WTC11 (cell line): Measurements from ENCODE around the gene DAND5. TPM values are rescaled to one million over a fixed set of nuclear protein-coding genes. Genes with fewer than 3 reads are reported as not detected.

Experiments
- ELF4 ChIP-seq: sonication (generic); formaldehyde crosslinking; IDR thresholded peaks from 2 replicates; pipeline ENCODE4 v1.8.1; 2022; ENCODE audit warnings: low read depth, mild to moderate bottlenecking, moderate library complexity, missing genetic modification reagents
- ESRRA ChIP-seq: sonication (generic); formaldehyde crosslinking; IDR thresholded peaks from 2 replicates; pipeline ENCODE4 v1.8.1; 2022; ENCODE audit warnings: mild to moderate bottlenecking, missing genetic modification reagents, borderline replicate concordance
- FOXJ3 ChIP-seq: sonication (generic); formaldehyde crosslinking; IDR thresholded peaks from 2 replicates; pipeline ENCODE4 v1.9.0; 2021; ENCODE audit warnings: missing genetic modification reagents, mild to moderate bottlenecking, borderline replicate concordance
- FOXP1 ChIP-seq: sonication (generic); formaldehyde crosslinking; IDR thresholded peaks from 2 replicates; pipeline ENCODE4 v1.8.0; 2022; ENCODE audit warnings: missing genetic modification reagents, mild to moderate bottlenecking, moderate library complexity, borderline replicate concordance
- GABPB1 ChIP-seq: sonication (generic); formaldehyde crosslinking; IDR thresholded peaks from 2 replicates; pipeline ENCODE4 v1.8.1; 2023; ENCODE audit warnings: mild to moderate bottlenecking, missing genetic modification reagents
- GRHL2 ChIP-seq: fragments of 250-450 bp; sonication (Bioruptor Pico); IDR thresholded peaks from 2 replicates; pipeline ENCODE4 v1.8.0; 2022; ENCODE audit warnings: mild to moderate bottlenecking, moderate library complexity; ENCODE audit not compliant: insufficient replicate concordance, severe bottlenecking
- MYBL2 ChIP-seq: sonication (generic); formaldehyde crosslinking; IDR thresholded peaks from 2 replicates; pipeline ENCODE4 v1.8.1; 2023; ENCODE audit warnings: mild to moderate bottlenecking, moderate library complexity, missing genetic modification reagents
- RELA ChIP-seq: sonication (generic); formaldehyde crosslinking; IDR thresholded peaks from 2 replicates; pipeline ENCODE4 v1.8.1; 2022; ENCODE audit warnings: missing genetic modification reagents, mild to moderate bottlenecking, borderline replicate concordance
- SP1 ChIP-seq: sonication (generic); formaldehyde crosslinking; conservative IDR thresholded peaks from 2 replicates; pipeline ENCODE4 v1.8.1; 2022; ENCODE audit warnings: missing genetic modification reagents
- ZNF219 ChIP-seq: sonication (generic); formaldehyde crosslinking; IDR thresholded peaks from 2 replicates; pipeline ENCODE4 v1.8.0; 2023; ENCODE audit warnings: missing genetic modification reagents, mild to moderate bottlenecking, borderline replicate concordance
- ZNF263 ChIP-seq: sonication (generic); formaldehyde crosslinking; IDR thresholded peaks from 2 replicates; pipeline ENCODE4 v1.8.1; 2022; ENCODE audit warnings: low read depth, mild to moderate bottlenecking, moderate library complexity, missing genetic modification reagents
- ZNF423 ChIP-seq: fragments of 250-450 bp; sonication (Bioruptor Pico); IDR thresholded peaks from 2 replicates; pipeline ENCODE4 v2.1.2; 2022; ENCODE audit warnings: mild to moderate bottlenecking, moderate library complexity
- total RNA-seq: library from RNA; stranded (reverse); gene quantifications from 3 replicates; pipeline ENCODE4 v1.2.3, GENCODE V29; 2021
- TF ChIP-seq, protein P1 (sequence below): sonication (generic); formaldehyde crosslinking; IDR thresholded peaks from 2 replicates; pipeline ENCODE4 v1.8.0; 2022; ENCODE audit warnings: mild to moderate bottlenecking, missing genetic modification reagents
- TF ChIP-seq, protein P2 (sequence below): fragments of 250-450 bp; sonication (Bioruptor Pico); IDR thresholded peaks from 2 replicates; pipeline ENCODE4 v1.9.0; 2021; ENCODE audit warnings: mild to moderate bottlenecking
- TF ChIP-seq, protein P3 (sequence below): fragments of 250-450 bp; sonication (Bioruptor Pico); IDR thresholded peaks from 2 replicates; pipeline ENCODE4 v1.9.0; 2021; ENCODE audit warnings: mild to moderate bottlenecking, borderline replicate concordance
- TF ChIP-seq, protein P4 (sequence below): sonication (generic); formaldehyde crosslinking; IDR thresholded peaks from 2 replicates; pipeline ENCODE4 v1.8.1; 2023; ENCODE audit warnings: mild to moderate bottlenecking, missing genetic modification reagents, moderate library complexity
- TF ChIP-seq, protein P5 (sequence below): sonication (generic); formaldehyde crosslinking; IDR thresholded peaks from 2 replicates; pipeline ENCODE4 v1.8.1; 2022; ENCODE audit warnings: low read depth, mild to moderate bottlenecking, moderate library complexity, missing genetic modification reagents, borderline replicate concordance
- TF ChIP-seq, protein P6 (sequence below): fragments of 250-450 bp; sonication (Bioruptor Pico); conservative IDR thresholded peaks from 2 replicates; pipeline ENCODE4 v1.9.0; 2021; ENCODE audit warnings: mild to moderate bottlenecking
- TF ChIP-seq, protein P7 (sequence below): sonication (generic); formaldehyde crosslinking; IDR thresholded peaks from 2 replicates; pipeline ENCODE4 v1.8.0; 2022; ENCODE audit warnings: mild to moderate bottlenecking, missing genetic modification reagents
- TF ChIP-seq, protein P8 (sequence below): fragments of 250-450 bp; sonication (Bioruptor Pico); IDR thresholded peaks from 2 replicates; pipeline ENCODE4 v1.9.0; 2021; ENCODE audit warnings: moderate library complexity, mild to moderate bottlenecking, inconsistent platforms, borderline replicate concordance
- TF ChIP-seq, protein P9 (sequence below): fragments of 250-450 bp; sonication (Bioruptor Pico); IDR thresholded peaks from 2 replicates; pipeline ENCODE4 v1.9.0; 2021; ENCODE audit warnings: mild to moderate bottlenecking

DAND5 gene
- total RNA-seq, 1 experiment from 2014 or later = 0.22 TPM

DNA sequence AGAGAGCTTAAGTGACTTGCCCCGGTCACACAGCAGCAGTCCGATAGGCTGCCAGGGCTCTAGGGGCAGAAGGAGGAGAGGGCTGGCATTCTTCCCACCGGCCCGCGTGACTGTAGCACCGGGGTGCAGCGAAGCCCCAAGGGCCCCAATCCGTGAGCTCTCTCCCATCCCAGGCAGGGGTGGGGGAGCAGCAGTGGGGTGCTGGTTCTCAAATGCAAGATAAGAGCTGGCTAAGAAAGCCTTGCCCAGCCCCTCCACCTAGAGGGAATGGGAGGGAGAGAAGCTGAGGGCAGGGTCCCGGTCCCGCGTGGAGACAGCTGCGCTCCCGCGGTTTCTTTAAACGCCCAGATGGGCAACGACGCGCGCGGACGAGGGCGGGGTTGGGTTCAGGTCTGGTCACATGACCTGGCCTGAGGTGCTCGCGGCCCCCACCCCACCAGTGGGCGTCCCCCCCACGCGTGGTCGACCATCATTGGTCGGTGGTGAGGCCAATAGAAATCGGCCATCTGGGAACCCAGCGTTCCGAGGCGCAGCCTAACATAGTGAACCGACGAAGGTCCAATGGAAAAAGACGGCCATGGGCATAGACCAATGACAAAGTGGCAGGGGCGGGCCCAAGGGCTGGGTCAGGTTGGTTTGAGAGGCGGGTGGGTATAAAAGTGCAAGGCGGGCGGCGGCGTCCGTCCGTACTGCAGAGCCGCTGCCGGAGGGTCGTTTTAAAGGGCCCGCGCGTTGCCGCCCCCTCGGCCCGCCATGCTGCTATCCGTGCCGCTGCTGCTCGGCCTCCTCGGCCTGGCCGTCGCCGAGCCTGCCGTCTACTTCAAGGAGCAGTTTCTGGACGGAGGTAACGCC is 31.2 kb upstream of the DAND5 start, which contains the start of gene CALR (continued):
- TF ChIP-seq ZNF263 (CRISPR knock-in tag) (no peak), ELF4 (CRISPR knock-in tag) (no peak), SP1 (CRISPR knock-in tag) (peak; percentile 90), FOXP1 (CRISPR knock-in tag) (no peak), ZNF423 (CRISPR knock-in tag) (no peak; the same call in 1 of the 2 replicates), ESRRA (CRISPR knock-in tag) (no peak), FOXJ3 (CRISPR knock-in tag) (no peak), GRHL2 (CRISPR knock-in tag) (no peak), ZNF219 (0 out of 2 replicates have a peak, but pooled peaks have one; percentile 9), MYBL2 (0 out of 2 replicates have a peak, but pooled peaks have one; percentile 12), GABPB1 (CRISPR knock-in tag) (peak; percentile 62), RELA (CRISPR knock-in tag) (peak; percentile 19; the same call in 1 of the 2 replicates)
- TF ChIP-seq, protein P1, sequence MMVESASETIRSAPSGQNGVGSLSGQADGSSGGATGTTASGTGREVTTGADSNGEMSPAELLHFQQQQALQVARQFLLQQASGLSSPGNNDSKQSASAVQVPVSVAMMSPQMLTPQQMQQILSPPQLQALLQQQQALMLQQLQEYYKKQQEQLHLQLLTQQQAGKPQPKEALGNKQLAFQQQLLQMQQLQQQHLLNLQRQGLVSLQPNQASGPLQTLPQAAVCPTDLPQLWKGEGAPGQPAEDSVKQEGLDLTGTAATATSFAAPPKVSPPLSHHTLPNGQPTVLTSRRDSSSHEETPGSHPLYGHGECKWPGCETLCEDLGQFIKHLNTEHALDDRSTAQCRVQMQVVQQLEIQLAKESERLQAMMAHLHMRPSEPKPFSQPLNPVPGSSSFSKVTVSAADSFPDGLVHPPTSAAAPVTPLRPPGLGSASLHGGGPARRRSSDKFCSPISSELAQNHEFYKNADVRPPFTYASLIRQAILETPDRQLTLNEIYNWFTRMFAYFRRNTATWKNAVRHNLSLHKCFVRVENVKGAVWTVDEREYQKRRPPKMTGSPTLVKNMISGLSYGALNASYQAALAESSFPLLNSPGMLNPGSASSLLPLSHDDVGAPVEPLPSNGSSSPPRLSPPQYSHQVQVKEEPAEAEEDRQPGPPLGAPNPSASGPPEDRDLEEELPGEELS (CRISPR knock-in tag) = no peak
- TF ChIP-seq, protein P2, sequence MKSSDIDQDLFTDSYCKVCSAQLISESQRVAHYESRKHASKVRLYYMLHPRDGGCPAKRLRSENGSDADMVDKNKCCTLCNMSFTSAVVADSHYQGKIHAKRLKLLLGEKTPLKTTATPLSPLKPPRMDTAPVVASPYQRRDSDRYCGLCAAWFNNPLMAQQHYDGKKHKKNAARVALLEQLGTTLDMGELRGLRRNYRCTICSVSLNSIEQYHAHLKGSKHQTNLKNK = no peak
- TF ChIP-seq, protein P3, sequence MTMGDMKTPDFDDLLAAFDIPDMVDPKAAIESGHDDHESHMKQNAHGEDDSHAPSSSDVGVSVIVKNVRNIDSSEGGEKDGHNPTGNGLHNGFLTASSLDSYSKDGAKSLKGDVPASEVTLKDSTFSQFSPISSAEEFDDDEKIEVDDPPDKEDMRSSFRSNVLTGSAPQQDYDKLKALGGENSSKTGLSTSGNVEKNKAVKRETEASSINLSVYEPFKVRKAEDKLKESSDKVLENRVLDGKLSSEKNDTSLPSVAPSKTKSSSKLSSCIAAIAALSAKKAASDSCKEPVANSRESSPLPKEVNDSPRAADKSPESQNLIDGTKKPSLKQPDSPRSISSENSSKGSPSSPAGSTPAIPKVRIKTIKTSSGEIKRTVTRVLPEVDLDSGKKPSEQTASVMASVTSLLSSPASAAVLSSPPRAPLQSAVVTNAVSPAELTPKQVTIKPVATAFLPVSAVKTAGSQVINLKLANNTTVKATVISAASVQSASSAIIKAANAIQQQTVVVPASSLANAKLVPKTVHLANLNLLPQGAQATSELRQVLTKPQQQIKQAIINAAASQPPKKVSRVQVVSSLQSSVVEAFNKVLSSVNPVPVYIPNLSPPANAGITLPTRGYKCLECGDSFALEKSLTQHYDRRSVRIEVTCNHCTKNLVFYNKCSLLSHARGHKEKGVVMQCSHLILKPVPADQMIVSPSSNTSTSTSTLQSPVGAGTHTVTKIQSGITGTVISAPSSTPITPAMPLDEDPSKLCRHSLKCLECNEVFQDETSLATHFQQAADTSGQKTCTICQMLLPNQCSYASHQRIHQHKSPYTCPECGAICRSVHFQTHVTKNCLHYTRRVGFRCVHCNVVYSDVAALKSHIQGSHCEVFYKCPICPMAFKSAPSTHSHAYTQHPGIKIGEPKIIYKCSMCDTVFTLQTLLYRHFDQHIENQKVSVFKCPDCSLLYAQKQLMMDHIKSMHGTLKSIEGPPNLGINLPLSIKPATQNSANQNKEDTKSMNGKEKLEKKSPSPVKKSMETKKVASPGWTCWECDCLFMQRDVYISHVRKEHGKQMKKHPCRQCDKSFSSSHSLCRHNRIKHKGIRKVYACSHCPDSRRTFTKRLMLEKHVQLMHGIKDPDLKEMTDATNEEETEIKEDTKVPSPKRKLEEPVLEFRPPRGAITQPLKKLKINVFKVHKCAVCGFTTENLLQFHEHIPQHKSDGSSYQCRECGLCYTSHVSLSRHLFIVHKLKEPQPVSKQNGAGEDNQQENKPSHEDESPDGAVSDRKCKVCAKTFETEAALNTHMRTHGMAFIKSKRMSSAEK (CRISPR knock-in tag) = no peak
- TF ChIP-seq, protein P4, sequence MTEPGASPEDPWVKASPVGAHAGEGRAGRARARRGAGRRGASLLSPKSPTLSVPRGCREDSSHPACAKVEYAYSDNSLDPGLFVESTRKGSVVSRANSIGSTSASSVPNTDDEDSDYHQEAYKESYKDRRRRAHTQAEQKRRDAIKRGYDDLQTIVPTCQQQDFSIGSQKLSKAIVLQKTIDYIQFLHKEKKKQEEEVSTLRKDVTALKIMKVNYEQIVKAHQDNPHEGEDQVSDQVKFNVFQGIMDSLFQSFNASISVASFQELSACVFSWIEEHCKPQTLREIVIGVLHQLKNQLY (CRISPR knock-in tag) = no peak
- TF ChIP-seq, protein P5, sequence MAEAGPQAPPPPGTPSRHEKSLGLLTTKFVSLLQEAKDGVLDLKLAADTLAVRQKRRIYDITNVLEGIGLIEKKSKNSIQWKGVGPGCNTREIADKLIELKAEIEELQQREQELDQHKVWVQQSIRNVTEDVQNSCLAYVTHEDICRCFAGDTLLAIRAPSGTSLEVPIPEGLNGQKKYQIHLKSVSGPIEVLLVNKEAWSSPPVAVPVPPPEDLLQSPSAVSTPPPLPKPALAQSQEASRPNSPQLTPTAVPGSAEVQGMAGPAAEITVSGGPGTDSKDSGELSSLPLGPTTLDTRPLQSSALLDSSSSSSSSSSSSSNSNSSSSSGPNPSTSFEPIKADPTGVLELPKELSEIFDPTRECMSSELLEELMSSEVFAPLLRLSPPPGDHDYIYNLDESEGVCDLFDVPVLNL (CRISPR knock-in tag) = no peak
- TF ChIP-seq, protein P6, sequence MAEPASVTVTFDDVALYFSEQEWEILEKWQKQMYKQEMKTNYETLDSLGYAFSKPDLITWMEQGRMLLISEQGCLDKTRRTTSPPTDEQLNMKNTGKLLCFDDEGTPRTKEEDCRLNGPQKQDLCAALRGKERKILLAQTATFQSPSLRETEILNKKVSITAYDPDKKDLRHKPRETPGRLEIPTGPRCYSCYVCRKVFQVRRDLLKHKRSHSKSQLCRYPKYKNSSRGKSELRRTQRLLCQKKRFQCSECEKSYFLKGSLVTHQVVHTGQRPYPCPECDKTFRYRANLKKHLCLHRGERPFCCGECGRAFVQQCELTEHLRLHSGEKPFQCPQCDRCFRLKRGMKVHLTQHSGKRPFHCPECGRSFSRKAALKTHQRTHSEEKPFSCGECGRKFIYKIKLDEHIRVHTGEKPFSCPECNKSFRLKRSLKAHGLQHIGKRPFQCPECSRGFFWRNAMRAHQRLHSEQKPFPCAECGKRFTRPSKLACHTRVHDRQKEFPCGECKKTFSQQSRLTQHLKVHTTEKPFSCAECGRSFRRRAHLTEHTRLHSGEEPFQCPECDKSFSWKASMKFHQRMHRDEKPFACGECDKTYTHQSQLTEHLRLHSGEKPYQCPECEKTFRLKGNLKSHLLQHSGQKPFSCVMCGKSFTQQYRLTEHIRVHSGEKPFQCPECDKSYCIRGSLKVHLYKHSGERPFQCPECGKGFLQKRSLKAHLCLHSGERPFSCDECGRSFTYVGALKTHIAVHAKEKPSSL (CRISPR knock-in tag) = no peak
- TF ChIP-seq, protein P7, sequence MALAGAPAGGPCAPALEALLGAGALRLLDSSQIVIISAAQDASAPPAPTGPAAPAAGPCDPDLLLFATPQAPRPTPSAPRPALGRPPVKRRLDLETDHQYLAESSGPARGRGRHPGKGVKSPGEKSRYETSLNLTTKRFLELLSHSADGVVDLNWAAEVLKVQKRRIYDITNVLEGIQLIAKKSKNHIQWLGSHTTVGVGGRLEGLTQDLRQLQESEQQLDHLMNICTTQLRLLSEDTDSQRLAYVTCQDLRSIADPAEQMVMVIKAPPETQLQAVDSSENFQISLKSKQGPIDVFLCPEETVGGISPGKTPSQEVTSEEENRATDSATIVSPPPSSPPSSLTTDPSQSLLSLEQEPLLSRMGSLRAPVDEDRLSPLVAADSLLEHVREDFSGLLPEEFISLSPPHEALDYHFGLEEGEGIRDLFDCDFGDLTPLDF (CRISPR knock-in tag) = no peak
- TF ChIP-seq, protein P8, sequence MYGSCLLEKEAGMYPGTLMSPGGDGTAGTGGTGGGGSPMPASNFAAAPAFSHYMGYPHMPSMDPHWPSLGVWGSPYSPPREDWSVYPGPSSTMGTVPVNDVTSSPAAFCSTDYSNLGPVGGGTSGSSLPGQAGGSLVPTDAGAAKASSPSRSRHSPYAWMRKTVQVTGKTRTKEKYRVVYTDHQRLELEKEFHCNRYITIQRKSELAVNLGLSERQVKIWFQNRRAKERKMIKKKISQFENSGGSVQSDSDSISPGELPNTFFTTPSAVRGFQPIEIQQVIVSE (CRISPR knock-in tag) = no peak
- TF ChIP-seq, protein P9, sequence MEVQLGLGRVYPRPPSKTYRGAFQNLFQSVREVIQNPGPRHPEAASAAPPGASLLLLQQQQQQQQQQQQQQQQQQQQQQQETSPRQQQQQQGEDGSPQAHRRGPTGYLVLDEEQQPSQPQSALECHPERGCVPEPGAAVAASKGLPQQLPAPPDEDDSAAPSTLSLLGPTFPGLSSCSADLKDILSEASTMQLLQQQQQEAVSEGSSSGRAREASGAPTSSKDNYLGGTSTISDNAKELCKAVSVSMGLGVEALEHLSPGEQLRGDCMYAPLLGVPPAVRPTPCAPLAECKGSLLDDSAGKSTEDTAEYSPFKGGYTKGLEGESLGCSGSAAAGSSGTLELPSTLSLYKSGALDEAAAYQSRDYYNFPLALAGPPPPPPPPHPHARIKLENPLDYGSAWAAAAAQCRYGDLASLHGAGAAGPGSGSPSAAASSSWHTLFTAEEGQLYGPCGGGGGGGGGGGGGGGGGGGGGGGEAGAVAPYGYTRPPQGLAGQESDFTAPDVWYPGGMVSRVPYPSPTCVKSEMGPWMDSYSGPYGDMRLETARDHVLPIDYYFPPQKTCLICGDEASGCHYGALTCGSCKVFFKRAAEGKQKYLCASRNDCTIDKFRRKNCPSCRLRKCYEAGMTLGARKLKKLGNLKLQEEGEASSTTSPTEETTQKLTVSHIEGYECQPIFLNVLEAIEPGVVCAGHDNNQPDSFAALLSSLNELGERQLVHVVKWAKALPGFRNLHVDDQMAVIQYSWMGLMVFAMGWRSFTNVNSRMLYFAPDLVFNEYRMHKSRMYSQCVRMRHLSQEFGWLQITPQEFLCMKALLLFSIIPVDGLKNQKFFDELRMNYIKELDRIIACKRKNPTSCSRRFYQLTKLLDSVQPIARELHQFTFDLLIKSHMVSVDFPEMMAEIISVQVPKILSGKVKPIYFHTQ = no peak
